Adrenal gland (tissue), 12 donors: Measurements from ENCODE around the gene ENPP7. TPM values are rescaled to one million over a fixed set of nuclear protein-coding genes. Genes with fewer than 3 reads are reported as not detected.

Source experiments
- DNase-seq, 7 donors: peaks; one replicate each; pipeline ENCODE4 v3.0.0-alpha.2; 2019 to 2020
- H3K27ac ChIP-seq, 5 donors: fragments of 200-600 bp; sonication (generic) in 4 of 5; 1 replicate in 3 of 5; 2 replicates in 2 of 5; pipeline versions ENCODE4 v1.5.1 to v1.8.0; 2016 to 2020; ENCODE audit warnings: mild to moderate bottlenecking in 1 of 5
- H3K27me3 ChIP-seq: fragments of 200-600 bp; 2 replicates; pipeline ENCODE4 v1.8.0; 2021
- H3K36me3 ChIP-seq, 2 donors: fragments of 200-600 bp; replicated peaks in 1 of 2; 1 replicate in 1 of 2; 2 replicates in 1 of 2; pipeline versions ENCODE4 v1.5.1 to v1.8.0; 2018 to 2022
- H3K4me1 ChIP-seq, 2 donors: fragments of 200-600 bp; replicated peaks in 1 of 2; 1 replicate in 1 of 2; 2 replicates in 1 of 2; pipeline versions ENCODE4 v1.5.1 to v1.8.0; 2018 to 2021
- H3K4me3 ChIP-seq, 4 donors: fragments of 200-600 bp; sonication (generic) in 3 of 4; one replicate each; pipeline ENCODE4 v1.5.1; 2016 to 2018
- H3K9me3 ChIP-seq, 3 donors: fragments of 200-600 bp; sonication (generic) in 1 of 3; replicated peaks in 1 of 3; 1 replicate in 2 of 3; 2 replicates in 1 of 3; pipeline versions ENCODE4 v1.5.1 to v1.8.0; 2016 to 2021
- POLR2A ChIP-seq, 2 donors: fragments of 450-650 bp; IDR thresholded peaks; one replicate each; pipeline ENCODE4 v1.6.1; 2017; ENCODE audit warnings: antibody characterized with exemption in 2 of 2, mild to moderate bottlenecking in 2 of 2, moderate library complexity in 1 of 2
- WGBS, 4 donors: extraction: QIAGEN DNeasy Blood & Tissue Kit in 2 of 4; methylation state at CpG; one replicate each; pipeline versions ENCODE4 v1.1.5 to v1.1.7; 2013 to 2017; 5-methylcytosine and 5-hydroxymethylcytosine counted together
- intact Hi-C, 2 donors: fragments of 100-400 bp; cut with DNase I; formaldehyde crosslinking; loops; one replicate each; pipeline versions ENCODE4 v1.14.1 to v1.15.0; 2022 to 2023
- microRNA-seq, 3 donors: library from miRNA; unstranded; fragments of <30 nt; microRNA quantifications; one replicate each; pipeline ENCODE4, GENCODE V29; 2017 to 2020
- polyA plus RNA-seq, 3 donors: library from polyadenylated mRNA; stranded (reverse); fragments of 200-250 nt in 2 of 3; fragments of 350-450 nt in 1 of 3; fragmentation: Illumina TruSeq in 1 of 3; extraction: RNeasy Lipid Tissue Mini Kit (QIAGEN cat#74804) in 1 of 3; gene quantifications; one replicate each; pipeline ENCODE4 v1.2.3, GENCODE V29; 2013 to 2014
- small RNA-seq, 2 donors: library from RNA; depleted of rRNA; stranded (forward); fragments of <200 nt; gene quantifications; one replicate each; pipeline ENCODE3, GENCODE V24; 2016
- total RNA-seq, 9 donors: library from RNA; depleted of rRNA in 4 of 9; stranded (reverse); fragments of >200 nt in 4 of 9; fragments of 120-200 nt in 1 of 9; fragmentation: NEBNext Ultra II Directional in 1 of 9; extraction: Animal tissue kit (Norgen Biotek cat#: 25700) in 1 of 9; gene quantifications; one replicate each; pipeline versions ENCODE4 v1.1.0 to v1.2.4, GENCODE V29; 2013 to 2023
- TF ChIP-seq, protein P1 (sequence below), 6 experiments: fragments of 450-650 bp in 4 of 6; fragments of 200-600 bp in 2 of 6; sonication (generic) in 1 of 6; IDR thresholded peaks; 1 replicate in 5 of 6; 2 replicates in 1 of 6; pipeline versions ENCODE4 v1.5.1 to v1.8.0; 2016 to 2021; ENCODE audit warnings: antibody characterized with exemption in 6 of 6, mild to moderate bottlenecking in 2 of 6, moderate library complexity in 1 of 6
- donor health status: healthy with polysubstance abuse.
- donor health status: Bipolar disorder and iron deficiency.
- donor health status: DM: yes; HTN: yes; CAD: no.
- donor health status: DM: no; HTN: no; CAD: no.
- donor health status: DM: no; HTN: no; CAD: no.
- donor health status: DM: yes; HTN: yes; CAD: no.

ENPP7 gene
- total and polyA plus RNA-seq, 12 donors: 0.39 TPM; not detected in 11

GRCh38 chr17:79790805-79791734, 60.3 kb downstream of the ENPP7 start:
- H3K36me3 ChIP-seq: no peaks in the 10 kb centered on the region
- WGBS, 4 donors: 5 to 11% (median 8%) methylated on average over 16 to 68 of the region's 68 CpGs
- intact Hi-C loops: loop anchor here (5.0 kb wide), 2 partner anchors 126 to 201 kb away; no protein-coding TSS in a partner anchor
- TF ChIP-seq, protein P1, sequence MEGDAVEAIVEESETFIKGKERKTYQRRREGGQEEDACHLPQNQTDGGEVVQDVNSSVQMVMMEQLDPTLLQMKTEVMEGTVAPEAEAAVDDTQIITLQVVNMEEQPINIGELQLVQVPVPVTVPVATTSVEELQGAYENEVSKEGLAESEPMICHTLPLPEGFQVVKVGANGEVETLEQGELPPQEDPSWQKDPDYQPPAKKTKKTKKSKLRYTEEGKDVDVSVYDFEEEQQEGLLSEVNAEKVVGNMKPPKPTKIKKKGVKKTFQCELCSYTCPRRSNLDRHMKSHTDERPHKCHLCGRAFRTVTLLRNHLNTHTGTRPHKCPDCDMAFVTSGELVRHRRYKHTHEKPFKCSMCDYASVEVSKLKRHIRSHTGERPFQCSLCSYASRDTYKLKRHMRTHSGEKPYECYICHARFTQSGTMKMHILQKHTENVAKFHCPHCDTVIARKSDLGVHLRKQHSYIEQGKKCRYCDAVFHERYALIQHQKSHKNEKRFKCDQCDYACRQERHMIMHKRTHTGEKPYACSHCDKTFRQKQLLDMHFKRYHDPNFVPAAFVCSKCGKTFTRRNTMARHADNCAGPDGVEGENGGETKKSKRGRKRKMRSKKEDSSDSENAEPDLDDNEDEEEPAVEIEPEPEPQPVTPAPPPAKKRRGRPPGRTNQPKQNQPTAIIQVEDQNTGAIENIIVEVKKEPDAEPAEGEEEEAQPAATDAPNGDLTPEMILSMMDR (IDR thresholded peaks at IDR 0.05): no peak
- no peak for TF ChIP-seq POLR2A (IDR thresholded peaks at IDR 0.05)
- H3K4me3 ChIP-seq: no peak overlapping the region
- peak in 1 of 7 donors; percentile 18 for DNase-seq
- H3K9me3 ChIP-seq: no peaks in the 10 kb centered on the region
- peaks cover 0 to 9% of the 10 kb centered on the region in 2 donors for H3K4me1 ChIP-seq
- no peak overlapping the region for H3K27ac ChIP-seq
- peaks cover 71% of the 10 kb centered on the region for H3K27me3 ChIP-seq

- Histone ChIP-seq H3K27ac (no peak overlapping the region), H3K4me1 (peaks cover 0 to 14% of the 10 kb centered on the region in 2 donors), H3K9me3 (no peaks in the 10 kb centered on the region), H3K4me3 (no peak overlapping the region), H3K36me3 (no peaks in the 10 kb centered on the region), H3K27me3 (peaks cover 66% of the 10 kb centered on the region)
- DNase-seq: peak in 1 of 7 donors; percentile 14
- TF ChIP-seq POLR2A (IDR thresholded peaks at IDR 0.05): no peak
- TF ChIP-seq, protein P1 (IDR thresholded peaks at IDR 0.05): no peak
- intact Hi-C loops: loop anchor here (5.0 kb wide), 2 partner anchors 126 to 201 kb away; no protein-coding TSS in a partner anchor
- WGBS, 4 donors: 8 to 13% (median 10%) methylated on average over 16 to 26 of the region's 26 CpGs
These were observed 61.0 kb downstream of the ENPP7 start for GRCh38 chr17:79791735-79792161.

Small RNA genes lying within 50 kb of the gene (microRNA-seq; reads per million reads assigned to microRNA genes)
- gene MIR4739: 0 to 0.38 (median 0) reads per million in 3 donors

Small RNA genes lying within 50 kb of the gene (small RNA-seq; reads per million reads assigned to genes)
- gene MIR4739: 0 reads per million in 2 donors

Other genes starting within 250 kb of the ENPP7 start
- under 1 TPM in 1 of 9 donors, not detected in 8; 0.16 TPM for gene RBFOX3, start 119.9 kb upstream of the ENPP7 start, total RNA-seq
- gene RBFOX3, start 119.9 kb upstream of the ENPP7 start, polyA plus RNA-seq: 1 to 10 TPM in 1 of 3 donors, under 1 TPM in 2; 0.29 to 1.3 (median 0.30) TPM
- 1 to 10 TPM in 3 of 9 donors, under 1 TPM in 6; 0.06 to 3.4 (median 0.81) TPM for gene CBX2, start 47.2 kb downstream of the ENPP7 start, total RNA-seq
- gene CBX2, start 47.2 kb downstream of the ENPP7 start, polyA plus RNA-seq: under 1 TPM; 0.26 to 0.97 (median 0.88) TPM
- 10 to 100 TPM in 1 of 9 donors, 1 to 10 TPM in 7, under 1 TPM in 1; 0.85 to 10.6 (median 6.0) TPM for gene CBX8, start 66.1 kb downstream of the ENPP7 start, total RNA-seq
- 1 to 10 TPM; 1.0 to 7.4 (median 4.4) TPM for gene CBX8, start 66.1 kb downstream of the ENPP7 start, polyA plus RNA-seq
- gene CBX4, start 108.5 kb downstream of the ENPP7 start, total RNA-seq: 10 to 100 TPM; 15.1 to 39.3 (median 23.7) TPM
- 10 to 100 TPM in 1 of 3 donors, 1 to 10 TPM in 2; 5.4 to 10.1 (median 7.6) TPM for gene CBX4, start 108.5 kb downstream of the ENPP7 start, polyA plus RNA-seq